Loucy (cell line): ENCODE measurements around the gene SMIM22.

Experiments
- H2AFZ ChIP-seq: fragments of 200-600 bp; sonication (generic); 2 replicates; pipeline ENCODE4 v1.6.0; 2016; ENCODE audit warnings: antibody characterized with exemption, mild to moderate bottlenecking, low read length, moderate library complexity
- H3F3A ChIP-seq: fragments of 200-600 bp; 2 replicates; pipeline ENCODE4 v1.6.0; 2016; ENCODE audit warnings: antibody characterized with exemption, low read depth, mild to moderate bottlenecking
- H3K27me3 ChIP-seq: fragments of 200-600 bp; sonication (generic); 2 replicates; pipeline ENCODE4 v1.6.1; 2014; ENCODE audit warnings: low read length, mild to moderate bottlenecking; ENCODE audit not compliant: insufficient read depth, poor library complexity, severe bottlenecking
- H3K36me3 ChIP-seq: fragments of 200-600 bp; sonication (generic); 2 replicates; pipeline ENCODE4 v1.6.1; 2016; ENCODE audit warnings: low read length; ENCODE audit not compliant: insufficient read depth
- H3K4me1 ChIP-seq: fragments of 200-600 bp; sonication (generic); 2 replicates; pipeline ENCODE4 v1.5.1; 2014; ENCODE audit warnings: low read length, mild to moderate bottlenecking; ENCODE audit not compliant: insufficient read depth, poor library complexity, severe bottlenecking
- H3K4me2 ChIP-seq: fragments of 200-600 bp; sonication (generic); 2 replicates; pipeline ENCODE4 v1.6.0; 2014; ENCODE audit warnings: antibody characterized with exemption, low read length, low read depth, mild to moderate bottlenecking; ENCODE audit not compliant: poor library complexity, severe bottlenecking
- H3K4me3 ChIP-seq: fragments of 200-600 bp; sonication (generic); 2 replicates; pipeline ENCODE4 v1.5.1; 2014; ENCODE audit warnings: low read length, mild to moderate bottlenecking, mixed read lengths; ENCODE audit not compliant: poor library complexity, severe bottlenecking
- H3K79me2 ChIP-seq: fragments of 200-600 bp; sonication (generic); 2 replicates; pipeline ENCODE4 v1.6.1; 2014; ENCODE audit warnings: low read length; ENCODE audit not compliant: insufficient read depth
- H3K9ac ChIP-seq: fragments of 200-600 bp; sonication (generic); 2 replicates; pipeline ENCODE4 v1.6.0; 2014; ENCODE audit warnings: mild to moderate bottlenecking, low read depth, low read length, moderate library complexity; ENCODE audit not compliant: poor library complexity, severe bottlenecking
- H3K9me2 ChIP-seq: fragments of 200-600 bp; sonication (generic); replicated peaks from 2 replicates; pipeline ENCODE4 v1.6.1; 2016; ENCODE audit warnings: low read depth, low read length, mixed read lengths
- H3K9me3 ChIP-seq: fragments of 200-600 bp; sonication (generic); 2 replicates; pipeline ENCODE4 v1.6.1; 2014; ENCODE audit warnings: mild to moderate bottlenecking, antibody characterized with exemption, low read length, low read depth; ENCODE audit not compliant: insufficient read depth
- H4K20me1 ChIP-seq: fragments of 200-600 bp; sonication (generic); 2 replicates; pipeline ENCODE4 v1.6.0; 2014; ENCODE audit warnings: antibody characterized with exemption, low read length, mild to moderate bottlenecking; ENCODE audit not compliant: insufficient read depth, poor library complexity, severe bottlenecking
- EZH2phosphoT487 ChIP-seq: fragments of 200-600 bp; IDR thresholded peaks from 2 replicates; pipeline ENCODE4 v1.6.1; 2018; ENCODE audit warnings: antibody characterized with exemption, mild to moderate bottlenecking, moderate library complexity, borderline replicate concordance
- TF ChIP-seq, protein P1 (sequence below): fragments of 200-600 bp; sonication (generic); conservative IDR thresholded peaks from 2 replicates; pipeline ENCODE4 v1.5.1; 2014; ENCODE audit warnings: mild to moderate bottlenecking, antibody characterized with exemption, low read length

The SMIM22 gene

DNA sequence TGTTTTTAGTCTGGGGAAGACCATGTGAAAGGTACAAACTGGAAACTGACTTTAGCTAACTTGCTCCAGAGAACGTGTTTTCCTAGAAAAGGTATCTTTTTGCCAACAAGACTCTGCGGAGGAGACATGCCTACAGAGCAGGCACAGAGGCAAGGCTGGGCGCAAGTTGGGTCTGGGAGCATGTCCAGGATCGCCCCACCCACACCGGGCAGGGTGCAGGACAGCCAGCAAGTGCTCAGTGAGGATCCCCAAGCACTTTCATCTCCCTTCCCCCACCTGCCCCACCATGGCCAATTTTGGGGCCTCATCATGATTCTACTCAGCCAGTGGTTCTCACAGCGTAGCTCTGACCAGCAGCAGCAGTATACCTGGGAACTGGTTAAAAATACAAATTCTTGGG, 25.5 kb downstream of the SMIM22 start:
- Histone ChIP-seq H3K9ac (no peak overlapping the region), H3K36me3 (peaks cover 39% of the 10 kb centered on the region; the same call in 1 of the 2 replicates), H2AFZ (no peak overlapping the region), H3F3A (no peaks in the 10 kb centered on the region), H4K20me1 (no peaks in the 10 kb centered on the region), H3K27me3 (no peaks in the 10 kb centered on the region), H3K4me3 (no peak overlapping the region), H3K4me2 (no peak overlapping the region), H3K79me2 (no peaks in the 10 kb centered on the region), H3K9me3 (no peaks in the 10 kb centered on the region), H3K4me1 (no peaks in the 10 kb centered on the region), H3K9me2 (no peaks in the 10 kb centered on the region)
- no peak for TF ChIP-seq EZH2phosphoT487
- TF ChIP-seq, protein P1, sequence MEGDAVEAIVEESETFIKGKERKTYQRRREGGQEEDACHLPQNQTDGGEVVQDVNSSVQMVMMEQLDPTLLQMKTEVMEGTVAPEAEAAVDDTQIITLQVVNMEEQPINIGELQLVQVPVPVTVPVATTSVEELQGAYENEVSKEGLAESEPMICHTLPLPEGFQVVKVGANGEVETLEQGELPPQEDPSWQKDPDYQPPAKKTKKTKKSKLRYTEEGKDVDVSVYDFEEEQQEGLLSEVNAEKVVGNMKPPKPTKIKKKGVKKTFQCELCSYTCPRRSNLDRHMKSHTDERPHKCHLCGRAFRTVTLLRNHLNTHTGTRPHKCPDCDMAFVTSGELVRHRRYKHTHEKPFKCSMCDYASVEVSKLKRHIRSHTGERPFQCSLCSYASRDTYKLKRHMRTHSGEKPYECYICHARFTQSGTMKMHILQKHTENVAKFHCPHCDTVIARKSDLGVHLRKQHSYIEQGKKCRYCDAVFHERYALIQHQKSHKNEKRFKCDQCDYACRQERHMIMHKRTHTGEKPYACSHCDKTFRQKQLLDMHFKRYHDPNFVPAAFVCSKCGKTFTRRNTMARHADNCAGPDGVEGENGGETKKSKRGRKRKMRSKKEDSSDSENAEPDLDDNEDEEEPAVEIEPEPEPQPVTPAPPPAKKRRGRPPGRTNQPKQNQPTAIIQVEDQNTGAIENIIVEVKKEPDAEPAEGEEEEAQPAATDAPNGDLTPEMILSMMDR, result no peak

DNA sequence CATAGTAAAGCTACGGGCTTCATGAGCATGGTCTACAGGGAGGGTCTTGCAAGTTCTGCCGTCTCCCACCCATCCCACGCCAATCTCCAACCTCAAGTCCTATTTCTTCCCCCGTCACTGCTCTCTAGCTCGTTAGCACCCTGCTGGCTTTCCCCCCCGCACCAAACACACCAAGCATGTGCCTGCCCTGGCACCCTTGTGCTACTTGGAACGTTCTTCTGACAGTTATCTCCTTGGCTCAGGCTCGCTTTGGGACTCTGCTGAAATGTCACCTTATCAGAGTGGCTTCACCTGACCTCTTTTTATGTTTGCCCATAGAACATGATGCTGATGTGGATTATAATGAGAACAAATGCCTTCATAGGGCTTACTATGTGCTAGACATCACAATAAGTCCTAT, 30.0 kb downstream of the SMIM22 start:
- H3K4me2 ChIP-seq, result no peak overlapping the region
- H3K4me3 ChIP-seq, result no peak overlapping the region
- no peaks in the 10 kb centered on the region for H3K9me2 ChIP-seq
- no peaks in the 10 kb centered on the region for H3K9me3 ChIP-seq
- H3K4me1 ChIP-seq, result no peaks in the 10 kb centered on the region
- peaks cover 54% of the 10 kb centered on the region; the same call in 1 of the 2 replicates for H3K36me3 ChIP-seq
- no peak overlapping the region for H2AFZ ChIP-seq
- H3K27me3 ChIP-seq, result no peaks in the 10 kb centered on the region
- no peaks in the 10 kb centered on the region for H3F3A ChIP-seq
- no peak overlapping the region for H3K9ac ChIP-seq
- H3K79me2 ChIP-seq, result no peaks in the 10 kb centered on the region
- H4K20me1 ChIP-seq, result no peaks in the 10 kb centered on the region
- TF ChIP-seq, protein P1, result no peak
- no peak for TF ChIP-seq EZH2phosphoT487

DNA sequence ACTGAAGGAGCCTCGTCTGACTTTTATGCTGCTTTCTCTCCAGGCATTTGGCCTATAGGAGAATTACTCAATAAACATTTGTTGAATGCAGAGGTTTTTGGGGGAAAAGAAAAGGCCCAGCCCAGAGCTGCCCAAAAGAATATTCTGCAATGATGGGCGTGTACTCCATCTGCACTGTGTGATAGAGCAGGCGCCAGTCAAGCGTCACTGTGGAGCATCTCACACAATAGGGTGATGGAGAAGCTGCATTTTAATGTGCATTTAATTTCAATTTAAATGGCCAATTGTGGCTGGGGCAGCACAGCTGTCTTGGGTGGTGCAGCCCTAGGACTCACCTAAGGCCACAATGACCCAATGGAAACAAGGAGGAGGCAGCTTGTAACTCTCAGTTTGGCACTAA, 31.4 kb downstream of the SMIM22 start:
- no peak for TF ChIP-seq EZH2phosphoT487
- TF ChIP-seq, protein P1, result no peak
- H3K36me3 ChIP-seq, result peaks cover 60% of the 10 kb centered on the region; the same call in 1 of the 2 replicates

More for the DNA sequence above, 31.4 kb downstream of the SMIM22 start:
- Histone ChIP-seq H3K9ac (no peak overlapping the region), H3K9me2 (no peaks in the 10 kb centered on the region), H3K4me1 (no peaks in the 10 kb centered on the region), H3F3A (no peaks in the 10 kb centered on the region), H3K9me3 (no peaks in the 10 kb centered on the region), H3K27me3 (no peaks in the 10 kb centered on the region), H2AFZ (no peak overlapping the region), H4K20me1 (no peaks in the 10 kb centered on the region), H3K79me2 (no peaks in the 10 kb centered on the region), H3K4me3 (no peak overlapping the region), H3K4me2 (no peak overlapping the region)
